ENCODE measurements around the gene FBLN1. TPM values are rescaled to one million over a fixed set of nuclear protein-coding genes. Genes with fewer than 3 reads are reported as not detected.

Gene FBLN1
- total and polyA plus RNA-seq, 2 of the 13 experiments (the other 11 are each of a cell fraction or from before 2014, with no cell fraction given) = 37.3 to 103 TPM

DNA sequence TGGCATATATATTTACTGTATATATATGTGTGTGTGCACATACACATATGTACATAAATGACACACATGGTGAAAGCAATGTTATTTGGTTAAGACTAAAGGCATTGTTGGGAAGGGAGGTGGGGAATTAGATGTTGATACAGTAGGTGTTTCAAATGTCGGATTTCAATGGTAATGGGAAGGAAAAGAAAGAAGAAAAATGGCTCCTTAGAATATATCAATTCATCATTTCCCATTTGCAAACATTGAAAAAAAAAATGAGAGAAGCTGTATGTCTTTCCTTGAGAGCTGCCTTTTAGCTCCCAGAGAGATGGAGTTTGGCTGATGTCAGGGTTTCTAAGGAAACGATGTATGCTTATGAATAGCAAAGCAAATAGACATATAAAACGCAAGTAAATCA, 135.5 kb downstream of the FBLN1 start:
- intact Hi-C loops (cut with micrococcal nuclease; ENCODE audit: unreplicated experiment) (no loop called here), in situ Hi-C loops (cut with HindIII; ENCODE audit: extremely low pct_ligation_motif_present, low pct_unique_long_range_greater_than_20kb) (loop anchor here (25.0 kb wide), 1 partner anchor 474 kb away; no protein-coding TSS in a partner anchor)
- WGBS (ENCODE audit: low lambda C conversion rate) = 41% methylated on average over 3 of the region's 3 CpGs
- POLR2A ChIA-PET = no interaction called here
- no TSS peak for BruUV-seq (replicated peaks)
- H3K4me2 ChIP-seq (ENCODE audit: low read depth, low read length) = no peak overlapping the region
- H3K9me3 ChIP-seq (ENCODE audit: low read length) = no peaks in the 10 kb centered on the region
- H3K79me2 ChIP-seq (ENCODE audit: insufficient read depth, low read length) = no peaks in the 10 kb centered on the region
- DNase-seq (ENCODE audit: low spot score) (no peak), FAIRE-seq (no peak), ATAC-seq (no peak)
- H4K20me1 ChIP-seq (ENCODE audit: insufficient read depth, low read length) = no peaks in the 10 kb centered on the region
- H3K9ac ChIP-seq (ENCODE audit: insufficient read depth, low read depth, low read length) = no peak overlapping the region
- H3K36me3 ChIP-seq (replicated peaks in 1 of 2; ENCODE audit: control insufficient read depth in 1 of 2, insufficient read depth in 2 of 2, low read length in 2 of 2) = no peaks in the 10 kb centered on the region
- CTCF ChIA-PET (ENCODE audit: low intra/inter-chr PET ratio, low total read pairs) = no interaction called here
- no peak overlapping the region for H3K4me3 ChIP-seq (replicated peaks in 1 of 3; ENCODE audit: insufficient read depth in 1 of 3, low read depth in 2 of 3, low read length in 3 of 3)
- peaks cover 65% of the 10 kb centered on the region for H3K4me1 ChIP-seq (ENCODE audit: insufficient read depth, low read length)
- H2AFZ ChIP-seq (ENCODE audit: low read length) = no peak overlapping the region
- no peak overlapping the region for H3K27ac ChIP-seq (ENCODE audit: extremely low read length, insufficient read depth, low read length)
- no peaks in the 10 kb centered on the region; a peak in 1 of 5 replicates for H3K27me3 ChIP-seq (ENCODE audit: control insufficient read depth in 1 of 2, insufficient read depth in 2 of 2, low read length in 2 of 2)
- TF ChIP-seq, protein P1, sequence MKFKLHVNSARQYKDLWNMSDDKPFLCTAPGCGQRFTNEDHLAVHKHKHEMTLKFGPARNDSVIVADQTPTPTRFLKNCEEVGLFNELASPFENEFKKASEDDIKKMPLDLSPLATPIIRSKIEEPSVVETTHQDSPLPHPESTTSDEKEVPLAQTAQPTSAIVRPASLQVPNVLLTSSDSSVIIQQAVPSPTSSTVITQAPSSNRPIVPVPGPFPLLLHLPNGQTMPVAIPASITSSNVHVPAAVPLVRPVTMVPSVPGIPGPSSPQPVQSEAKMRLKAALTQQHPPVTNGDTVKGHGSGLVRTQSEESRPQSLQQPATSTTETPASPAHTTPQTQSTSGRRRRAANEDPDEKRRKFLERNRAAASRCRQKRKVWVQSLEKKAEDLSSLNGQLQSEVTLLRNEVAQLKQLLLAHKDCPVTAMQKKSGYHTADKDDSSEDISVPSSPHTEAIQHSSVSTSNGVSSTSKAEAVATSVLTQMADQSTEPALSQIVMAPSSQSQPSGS (CRISPR knock-in tag; IDR thresholded peaks at IDR 0.05) = no peak
- TF ChIP-seq NFE2L2 (IDR thresholded peaks at IDR 0.05; ENCODE audit: low read length) (no peak), ZNF530 (CRISPR knock-in tag; IDR thresholded peaks at IDR 0.05; ENCODE audit: low read depth) (no peak), MXI1 (IDR thresholded peaks at IDR 0.05; ENCODE audit: borderline replicate concordance, low read depth, low read length) (no peak), SP5 (CRISPR knock-in tag; IDR thresholded peaks at IDR 0.05; ENCODE audit: borderline replicate concordance, low read depth) (no peak), ZFP37 (CRISPR knock-in tag; IDR thresholded peaks at IDR 0.05; ENCODE audit: borderline replicate concordance) (no peak), KAT7 (CRISPR knock-in tag; IDR thresholded peaks at IDR 0.05; ENCODE audit: borderline replicate concordance) (no peak), ZNF510 (CRISPR knock-in tag; IDR thresholded peaks at IDR 0.05; ENCODE audit: low read depth) (no peak), ZNF775 (CRISPR knock-in tag; IDR thresholded peaks at IDR 0.05; ENCODE audit: borderline replicate concordance) (no peak), HOXA9 (CRISPR knock-in tag; IDR thresholded peaks at IDR 0.05; ENCODE audit: borderline replicate concordance) (no peak), NFIC (IDR thresholded peaks at IDR 0.05; ENCODE audit: low read length) (no peak)
- TF ChIP-seq, protein P2, sequence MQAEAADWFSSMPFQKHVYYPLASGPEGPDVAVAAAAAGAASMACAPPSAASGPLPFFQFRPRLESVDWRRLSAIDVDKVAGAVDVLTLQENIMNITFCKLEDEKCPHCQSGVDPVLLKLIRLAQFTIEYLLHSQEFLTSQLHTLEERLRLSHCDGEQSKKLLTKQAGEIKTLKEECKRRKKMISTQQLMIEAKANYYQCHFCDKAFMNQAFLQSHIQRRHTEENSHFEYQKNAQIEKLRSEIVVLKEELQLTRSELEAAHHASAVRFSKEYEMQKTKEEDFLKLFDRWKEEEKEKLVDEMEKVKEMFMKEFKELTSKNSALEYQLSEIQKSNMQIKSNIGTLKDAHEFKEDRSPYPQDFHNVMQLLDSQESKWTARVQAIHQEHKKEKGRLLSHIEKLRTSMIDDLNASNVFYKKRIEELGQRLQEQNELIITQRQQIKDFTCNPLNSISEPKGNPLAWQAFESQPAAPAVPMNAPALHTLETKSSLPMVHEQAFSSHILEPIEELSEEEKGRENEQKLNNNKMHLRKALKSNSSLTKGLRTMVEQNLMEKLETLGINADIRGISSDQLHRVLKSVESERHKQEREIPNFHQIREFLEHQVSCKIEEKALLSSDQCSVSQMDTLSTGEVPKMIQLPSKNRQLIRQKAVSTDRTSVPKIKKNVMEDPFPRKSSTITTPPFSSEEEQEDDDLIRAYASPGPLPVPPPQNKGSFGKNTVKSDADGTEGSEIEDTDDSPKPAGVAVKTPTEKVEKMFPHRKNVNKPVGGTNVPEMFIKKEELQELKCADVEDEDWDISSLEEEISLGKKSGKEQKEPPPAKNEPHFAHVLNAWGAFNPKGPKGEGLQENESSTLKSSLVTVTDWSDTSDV (CRISPR knock-in tag; IDR thresholded peaks at IDR 0.05) = no peak
- TF ChIP-seq, protein P3, sequence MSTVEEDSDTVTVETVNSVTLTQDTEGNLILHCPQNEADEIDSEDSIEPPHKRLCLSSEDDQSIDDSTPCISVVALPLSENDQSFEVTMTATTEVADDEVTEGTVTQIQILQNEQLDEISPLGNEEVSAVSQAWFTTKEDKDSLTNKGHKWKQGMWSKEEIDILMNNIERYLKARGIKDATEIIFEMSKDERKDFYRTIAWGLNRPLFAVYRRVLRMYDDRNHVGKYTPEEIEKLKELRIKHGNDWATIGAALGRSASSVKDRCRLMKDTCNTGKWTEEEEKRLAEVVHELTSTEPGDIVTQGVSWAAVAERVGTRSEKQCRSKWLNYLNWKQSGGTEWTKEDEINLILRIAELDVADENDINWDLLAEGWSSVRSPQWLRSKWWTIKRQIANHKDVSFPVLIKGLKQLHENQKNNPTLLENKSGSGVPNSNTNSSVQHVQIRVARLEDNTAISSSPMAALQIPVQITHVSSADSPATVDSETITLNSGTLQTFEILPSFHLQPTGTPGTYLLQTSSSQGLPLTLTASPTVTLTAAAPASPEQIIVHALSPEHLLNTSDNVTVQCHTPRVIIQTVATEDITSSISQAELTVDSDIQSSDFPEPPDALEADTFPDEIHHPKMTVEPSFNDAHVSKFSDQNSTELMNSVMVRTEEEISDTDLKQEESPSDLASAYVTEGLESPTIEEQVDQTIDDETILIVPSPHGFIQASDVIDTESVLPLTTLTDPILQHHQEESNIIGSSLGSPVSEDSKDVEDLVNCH (CRISPR knock-in tag; IDR thresholded peaks at IDR 0.05) = no peak
- TF ChIP-seq, protein P4, sequence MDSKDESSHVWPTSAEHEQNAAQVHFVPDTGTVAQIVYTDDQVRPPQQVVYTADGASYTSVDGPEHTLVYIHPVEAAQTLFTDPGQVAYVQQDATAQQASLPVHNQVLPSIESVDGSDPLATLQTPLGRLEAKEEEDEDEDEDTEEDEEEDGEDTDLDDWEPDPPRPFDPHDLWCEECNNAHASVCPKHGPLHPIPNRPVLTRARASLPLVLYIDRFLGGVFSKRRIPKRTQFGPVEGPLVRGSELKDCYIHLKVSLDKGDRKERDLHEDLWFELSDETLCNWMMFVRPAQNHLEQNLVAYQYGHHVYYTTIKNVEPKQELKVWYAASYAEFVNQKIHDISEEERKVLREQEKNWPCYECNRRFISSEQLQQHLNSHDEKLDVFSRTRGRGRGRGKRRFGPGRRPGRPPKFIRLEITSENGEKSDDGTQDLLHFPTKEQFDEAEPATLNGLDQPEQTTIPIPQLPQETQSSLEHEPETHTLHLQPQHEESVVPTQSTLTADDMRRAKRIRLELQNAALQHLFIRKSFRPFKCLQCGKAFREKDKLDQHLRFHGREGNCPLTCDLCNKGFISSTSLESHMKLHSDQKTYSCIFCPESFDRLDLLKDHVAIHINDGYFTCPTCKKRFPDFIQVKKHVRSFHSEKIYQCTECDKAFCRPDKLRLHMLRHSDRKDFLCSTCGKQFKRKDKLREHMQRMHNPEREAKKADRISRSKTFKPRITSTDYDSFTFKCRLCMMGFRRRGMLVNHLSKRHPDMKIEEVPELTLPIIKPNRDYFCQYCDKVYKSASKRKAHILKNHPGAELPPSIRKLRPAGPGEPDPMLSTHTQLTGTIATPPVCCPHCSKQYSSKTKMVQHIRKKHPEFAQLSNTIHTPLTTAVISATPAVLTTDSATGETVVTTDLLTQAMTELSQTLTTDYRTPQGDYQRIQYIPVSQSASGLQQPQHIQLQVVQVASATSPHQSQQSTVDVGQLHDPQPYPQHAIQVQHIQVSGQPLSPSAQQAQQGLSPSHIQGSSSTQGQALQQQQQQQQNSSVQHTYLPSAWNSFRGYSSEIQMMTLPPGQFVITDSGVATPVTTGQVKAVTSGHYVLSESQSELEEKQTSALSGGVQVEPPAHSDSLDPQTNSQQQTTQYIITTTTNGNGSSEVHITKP (CRISPR knock-in tag; IDR thresholded peaks at IDR 0.05; ENCODE audit: low read depth) = no peak

All from HepG2 (cell line).